Large intestine (tissue), 3 donors: ENCODE data around the gene LYRM9. TPM values are rescaled to one million over a fixed set of nuclear protein-coding genes. Genes with fewer than 3 reads are reported as not detected.
"Not testable (repeated sequence)": the region's sequence is repeated elsewhere in the genome, so short reads cannot be mapped to it uniquely, and the experiment has no call there.

Source experiments
- DNase-seq, 2 donors: peaks; one replicate each; pipeline versions ENCODE4 v3.0.0 to v3.0.0-alpha.2; 2013
- H3K27ac ChIP-seq: one replicate; pipeline ENCODE4 v1.5.1; 2013; ENCODE audit warnings: low read length
- H3K27me3 ChIP-seq: 2 replicates; pipeline ENCODE4 v1.6.1; 2013; ENCODE audit warnings: low read length; ENCODE audit not compliant: control insufficient read depth, insufficient read depth
- H3K36me3 ChIP-seq: 2 replicates; pipeline ENCODE4 v1.6.1; 2013; ENCODE audit warnings: low read length; ENCODE audit not compliant: control insufficient read depth, insufficient read depth
- H3K4me1 ChIP-seq: one replicate; pipeline ENCODE4 v1.6.1; 2013; ENCODE audit warnings: low read length; ENCODE audit not compliant: control insufficient read depth, insufficient read depth
- H3K4me3 ChIP-seq: one replicate; pipeline ENCODE4 v1.5.1; 2013; ENCODE audit warnings: low read length
- H3K9me3 ChIP-seq: one replicate; pipeline ENCODE4 v1.6.1; 2013; ENCODE audit warnings: mild to moderate bottlenecking, low read depth, low read length, moderate library complexity; ENCODE audit not compliant: control insufficient read depth
- WGBS: methylation state at CpG from one replicate; pipeline ENCODE4 v1.1.5; 2013; ENCODE audit warnings: low lambda C conversion rate; ENCODE audit not compliant: insufficient coverage; 5-methylcytosine and 5-hydroxymethylcytosine counted together
- polyA plus RNA-seq: library from polyadenylated mRNA; unstranded; fragments of 120-200 nt; gene quantifications from one replicate; pipeline ENCODE4 v1.2.1, GENCODE V29; 2013

Gene LYRM9
- polyA plus RNA-seq, 1 donor: 13.2 TPM

DNA sequence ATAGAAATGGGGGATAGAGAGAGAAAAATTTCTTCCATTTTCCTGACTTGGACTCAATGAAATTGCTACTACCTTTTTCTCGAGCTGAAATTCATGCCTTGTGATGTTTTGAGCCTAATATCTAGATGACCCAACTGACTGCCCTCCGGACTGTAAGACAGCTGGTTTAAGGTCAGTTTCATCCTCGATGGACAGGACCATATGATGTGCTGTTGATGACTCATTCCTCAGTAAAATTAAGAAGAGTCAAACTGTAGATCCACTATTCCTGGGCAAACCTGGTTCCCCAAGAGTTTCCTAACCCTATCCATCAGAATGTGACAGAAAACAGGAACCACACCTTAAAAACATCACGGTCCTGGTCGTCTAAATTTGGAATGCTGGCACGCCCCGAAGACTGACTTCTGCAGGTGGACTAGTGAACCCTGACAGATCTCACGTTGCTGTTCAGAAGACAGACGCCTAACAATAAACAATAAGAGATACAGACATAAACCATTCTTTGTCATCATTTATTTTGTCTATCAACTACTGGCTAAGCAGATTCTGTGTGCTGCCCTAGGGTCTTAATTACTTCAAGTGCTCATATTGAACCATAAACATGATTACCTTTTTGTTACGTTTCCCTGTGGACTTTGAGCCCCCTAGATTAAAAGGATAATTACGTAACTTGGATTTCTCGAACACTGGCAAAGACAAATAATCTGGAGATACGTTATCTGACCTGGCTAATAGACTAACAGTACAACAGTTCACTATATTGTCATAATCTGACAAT lies 47.7 kb downstream of the LYRM9 start:
- Histone ChIP-seq H3K36me3 (no peaks in the 10 kb centered on the region), H3K4me1 (peaks cover 26% of the 10 kb centered on the region), H3K27ac (peak overlapping the region; percentile 78), H3K4me3 (no peak overlapping the region), H3K9me3 (peaks cover 5% of the 10 kb centered on the region), H3K27me3 (no peaks in the 10 kb centered on the region)
- 20% methylated on average over 4 of the region's 13 CpGs for WGBS
- peak; percentile 83 to 95 for DNase-seq

DNA sequence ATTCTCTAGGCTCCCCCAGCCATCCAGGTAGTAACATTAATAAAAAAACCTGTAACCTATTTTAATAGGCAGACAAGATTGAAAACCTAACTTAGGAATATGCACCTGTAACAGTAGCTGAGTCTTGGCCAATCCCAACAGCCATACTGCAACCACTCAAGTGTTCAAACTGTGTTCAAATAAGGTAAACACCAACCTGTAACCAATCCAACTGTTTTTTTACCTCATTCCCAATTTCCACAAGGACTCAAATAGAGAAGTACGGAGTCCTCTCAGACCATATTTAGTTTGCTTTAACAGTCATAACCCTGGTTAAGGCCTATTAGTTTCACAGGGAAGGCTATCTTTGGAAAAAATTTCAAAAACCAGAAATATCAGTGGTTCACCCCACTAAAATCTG lies 52.5 kb downstream of the LYRM9 start:
- no peaks in the 10 kb centered on the region for H3K27me3 ChIP-seq
- no peak overlapping the region for H3K4me3 ChIP-seq
- WGBS: 100% methylated on average over 1 of the region's 1 CpG
- H3K27ac ChIP-seq: no peak overlapping the region
- peaks cover 9% of the 10 kb centered on the region for H3K4me1 ChIP-seq
- DNase-seq: no peak
- no peaks in the 10 kb centered on the region for H3K36me3 ChIP-seq
- no peaks in the 10 kb centered on the region for H3K9me3 ChIP-seq

DNA sequence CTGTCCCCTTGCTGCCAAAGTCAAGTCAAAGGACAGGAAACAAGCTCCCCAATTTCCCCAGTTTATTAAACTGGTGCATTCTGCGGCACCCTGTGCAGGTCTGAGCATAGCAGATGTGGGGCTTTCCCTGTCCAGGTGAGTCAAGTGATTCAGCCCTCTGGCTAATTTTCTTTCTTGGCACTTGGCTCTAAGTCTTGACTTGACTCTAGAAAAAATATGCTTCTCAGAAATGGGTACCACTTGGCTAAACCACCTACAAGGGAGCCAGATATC lies 52.8 kb downstream of the LYRM9 start:
- H3K36me3 ChIP-seq, H3K27me3 ChIP-seq, H3K27ac ChIP-seq, DNase-seq, H3K9me3 ChIP-seq, H3K4me1 ChIP-seq, H3K4me3 ChIP-seq: not testable (repeated sequence)
- WGBS: no CpG with 5 or more reads among the region's 1 CpG

DNA sequence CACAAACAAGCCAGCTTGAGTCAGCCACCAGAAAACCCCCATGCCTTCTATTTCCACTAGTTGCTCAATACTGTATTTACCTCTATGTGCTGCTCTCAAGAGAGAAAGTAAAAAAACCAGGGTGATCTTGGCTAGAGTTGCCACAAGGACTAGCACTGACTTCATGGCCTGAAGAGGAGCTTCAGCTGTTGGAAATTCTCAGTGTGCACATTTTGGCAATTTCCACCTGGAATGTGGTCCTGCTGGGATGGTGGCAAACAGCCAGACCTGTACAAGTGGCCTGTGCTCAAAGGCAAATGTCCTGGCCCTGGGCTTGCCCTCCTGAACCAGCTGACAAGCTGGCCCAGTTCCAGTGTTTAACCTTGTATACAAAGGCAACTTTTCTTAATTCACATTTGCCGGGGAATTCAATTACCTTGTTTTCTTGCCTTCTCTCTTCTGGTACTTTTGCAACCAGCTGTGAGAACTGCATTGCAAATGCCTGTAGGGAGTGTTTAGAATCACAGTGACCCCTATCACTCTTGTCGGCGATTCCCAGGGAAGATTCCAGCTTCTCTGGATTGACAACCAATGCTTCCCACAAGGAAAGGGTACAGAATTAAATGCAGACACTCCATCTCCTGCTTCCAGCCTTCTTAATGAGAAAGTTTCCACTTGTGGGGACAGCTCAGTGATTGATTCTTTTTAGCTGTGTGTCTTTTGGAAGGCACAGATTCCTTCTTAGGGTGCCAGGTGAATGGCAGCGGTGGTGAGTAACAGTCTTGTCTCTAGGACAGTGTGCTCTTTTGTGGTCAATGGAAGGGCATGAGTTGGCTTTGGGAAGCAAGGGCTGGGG lies 53.4 kb downstream of the LYRM9 start:
- H3K9me3 ChIP-seq, DNase-seq, H3K4me3 ChIP-seq, H3K4me1 ChIP-seq, H3K27ac ChIP-seq, H3K36me3 ChIP-seq, H3K27me3 ChIP-seq: not testable (repeated sequence)
- no CpG with 5 or more reads among the region's 4 CpGs for WGBS

DNA sequence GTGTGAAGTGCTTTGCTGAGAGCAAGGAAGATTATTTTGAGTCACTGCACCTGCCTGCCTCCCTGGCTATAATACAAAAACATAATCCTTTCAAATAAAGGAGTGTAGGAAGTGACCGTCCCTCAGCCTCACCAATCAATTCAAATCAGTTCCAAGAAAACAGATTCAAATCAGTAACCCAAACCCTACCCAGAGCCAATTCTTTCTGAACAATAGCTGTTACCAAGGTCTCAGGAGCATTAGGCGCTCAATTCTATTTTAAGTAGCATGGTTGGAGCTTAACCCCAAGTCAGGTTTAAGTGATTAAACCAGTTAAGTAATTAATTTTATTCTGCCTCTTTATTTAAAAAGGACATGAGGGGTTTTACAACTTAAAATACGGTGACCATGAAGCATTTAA lies 54.6 kb downstream of the LYRM9 start:
- H3K4me3 ChIP-seq, H3K27ac ChIP-seq, H3K27me3 ChIP-seq, H3K4me1 ChIP-seq, H3K9me3 ChIP-seq, H3K36me3 ChIP-seq, DNase-seq: not testable (repeated sequence)
- WGBS: no CpG with 5 or more reads among the region's 3 CpGs

DNA sequence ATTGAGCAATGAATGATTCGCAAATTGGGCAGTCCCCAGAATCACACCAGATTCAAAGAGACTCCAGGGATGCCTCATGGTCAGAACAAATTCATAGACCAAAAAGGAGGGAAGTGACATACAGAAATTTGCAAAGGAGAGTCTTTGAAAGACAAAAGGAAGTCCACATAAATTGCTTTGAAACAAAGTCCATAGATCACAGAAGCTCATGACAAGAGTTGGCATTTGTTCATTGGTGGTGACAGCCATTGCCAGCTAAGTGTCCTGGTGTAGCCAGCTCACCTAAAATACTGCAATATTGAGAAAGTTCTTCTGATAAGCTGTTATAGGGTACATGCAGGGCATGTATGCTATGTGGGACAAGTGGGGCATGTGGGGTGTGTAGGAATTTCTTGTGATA lies 55.4 kb downstream of the LYRM9 start:
- no CpG with 5 or more reads among the region's 1 CpG for WGBS
- H3K9me3 ChIP-seq, H3K4me3 ChIP-seq, H3K4me1 ChIP-seq, H3K36me3 ChIP-seq, H3K27ac ChIP-seq, H3K27me3 ChIP-seq: not testable (repeated sequence)
- DNase-seq: peak; percentile 23 to 69

DNA sequence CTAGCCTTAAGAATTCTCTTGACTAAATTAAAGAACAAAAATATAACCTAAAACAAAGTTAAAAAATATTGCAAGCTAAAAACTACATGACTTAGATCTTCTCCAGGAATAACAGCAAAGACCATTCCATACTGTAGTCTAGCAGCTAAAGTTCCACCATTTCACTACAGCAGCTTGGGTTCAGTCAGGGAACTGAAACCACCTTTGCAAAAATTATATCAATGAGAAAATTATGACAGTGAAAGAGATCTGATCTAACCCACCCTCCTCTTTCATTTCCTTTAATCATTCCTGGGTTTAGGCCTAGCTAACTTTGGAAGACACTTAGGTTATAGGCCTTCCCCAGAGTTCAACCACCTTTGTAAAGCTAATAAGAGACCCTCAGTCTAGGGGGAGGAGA lies 56.5 kb downstream of the LYRM9 start:
- Histone ChIP-seq H3K36me3 (no peaks in the 10 kb centered on the region), H3K27ac (no peak overlapping the region), H3K4me3 (no peak overlapping the region), H3K27me3 (no peaks in the 10 kb centered on the region), H3K4me1 (no peaks in the 10 kb centered on the region), H3K9me3 (no peaks in the 10 kb centered on the region)
- DNase-seq: no peak

DNA sequence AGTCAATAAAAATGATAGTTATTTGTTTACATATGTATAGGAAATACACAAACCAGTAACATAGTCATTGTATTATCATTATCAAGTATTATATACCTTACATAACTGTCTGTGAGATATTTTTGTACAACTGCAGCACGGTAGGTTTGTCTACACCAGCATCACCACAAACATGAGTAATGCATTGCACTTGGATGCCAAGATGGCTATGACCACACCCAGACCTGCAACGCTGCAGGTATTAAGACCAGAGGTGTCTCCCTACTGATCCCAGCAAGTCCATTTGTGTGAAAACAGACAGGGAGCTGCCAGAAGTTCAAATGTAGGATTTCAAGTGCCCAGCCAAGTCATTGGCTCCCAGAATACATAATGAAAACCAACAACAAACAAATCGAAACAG lies 58.6 kb downstream of the LYRM9 start:
- Histone ChIP-seq H3K36me3 (no peaks in the 10 kb centered on the region), H3K27ac (no peak overlapping the region), H3K27me3 (no peaks in the 10 kb centered on the region), H3K4me3 (no peak overlapping the region), H3K9me3 (no peaks in the 10 kb centered on the region), H3K4me1 (peaks cover 2% of the 10 kb centered on the region)
- no peak for DNase-seq
- no CpG with 5 or more reads among the region's 3 CpGs for WGBS

DNA sequence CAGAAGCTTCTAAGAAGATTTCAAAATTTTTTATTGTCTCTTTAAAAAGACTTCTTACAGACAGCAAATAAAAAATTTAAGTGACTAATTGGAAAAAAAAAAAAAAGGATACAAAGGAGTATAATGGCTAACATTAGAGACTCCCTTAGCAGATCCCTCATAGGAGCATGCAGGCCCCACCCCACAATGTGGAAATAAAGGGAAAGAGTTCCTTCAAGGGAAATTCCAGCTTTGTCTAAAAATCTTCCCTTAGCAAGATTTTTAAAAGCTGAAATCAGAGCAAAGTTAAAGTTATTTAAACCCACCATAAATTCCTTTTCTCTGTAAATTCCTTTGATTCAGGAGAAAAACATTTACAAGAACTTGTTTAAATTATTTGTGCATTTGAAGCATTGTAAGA lies 60.3 kb downstream of the LYRM9 start:
- DNase-seq: no peak
- Histone ChIP-seq H3K27ac (no peak overlapping the region), H3K4me3 (no peak overlapping the region), H3K4me1 (peaks cover 2% of the 10 kb centered on the region), H3K27me3 (no peaks in the 10 kb centered on the region), H3K9me3 (no peaks in the 10 kb centered on the region), H3K36me3 (no peaks in the 10 kb centered on the region)

DNA sequence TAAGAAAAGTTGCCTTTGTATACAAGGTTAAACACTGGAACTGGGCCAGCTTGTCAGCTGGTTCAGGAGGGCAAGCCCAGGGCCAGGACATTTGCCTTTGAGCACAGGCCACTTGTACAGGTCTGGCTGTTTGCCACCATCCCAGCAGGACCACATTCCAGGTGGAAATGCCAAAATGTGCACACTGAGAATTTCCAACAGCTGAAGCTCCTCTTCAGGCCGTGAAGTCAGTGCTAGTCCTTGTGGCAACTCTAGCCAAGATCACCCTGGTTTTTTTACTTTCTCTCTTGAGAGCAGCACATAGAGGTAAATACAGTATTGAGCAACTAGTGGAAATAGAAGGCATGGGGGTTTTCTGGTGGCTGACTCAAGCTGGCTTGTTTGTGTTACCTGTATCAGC lies 63.3 kb downstream of the LYRM9 start:
- not testable (repeated sequence) for H3K27ac ChIP-seq, H3K4me3 ChIP-seq, H3K36me3 ChIP-seq, H3K9me3 ChIP-seq, H3K27me3 ChIP-seq, H3K4me1 ChIP-seq
- no CpG with 5 or more reads among the region's 1 CpG for WGBS
- peak in 1 of 2 donors; percentile 58 for DNase-seq

DNA sequence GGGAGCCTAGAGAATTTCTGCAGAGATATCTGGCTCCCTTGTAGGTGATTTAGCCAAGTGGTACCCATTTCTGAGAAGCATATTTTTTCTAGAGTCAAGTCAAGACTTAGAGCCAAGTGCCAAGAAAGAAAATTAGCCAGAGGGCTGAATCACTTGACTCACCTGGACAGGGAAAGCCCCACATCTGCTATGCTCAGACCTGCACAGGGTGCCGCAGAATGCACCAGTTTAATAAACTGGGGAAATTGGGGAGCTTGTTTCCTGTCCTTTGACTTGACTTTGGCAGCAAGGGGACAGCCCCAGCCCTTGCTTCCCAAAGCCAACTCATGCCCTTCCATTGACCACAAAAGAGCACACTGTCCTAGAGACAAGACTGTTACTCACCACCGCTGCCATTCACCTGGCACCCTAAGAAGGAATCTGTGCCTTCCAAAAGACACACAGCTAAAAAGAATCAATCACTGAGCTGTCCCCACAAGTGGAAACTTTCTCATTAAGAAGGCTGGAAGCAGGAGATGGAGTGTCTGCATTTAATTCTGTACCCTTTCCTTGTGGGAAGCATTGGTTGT lies 63.9 kb downstream of the LYRM9 start:
- H3K4me1 ChIP-seq, H3K9me3 ChIP-seq, H3K36me3 ChIP-seq, H3K27me3 ChIP-seq, H3K27ac ChIP-seq, H3K4me3 ChIP-seq, DNase-seq: not testable (repeated sequence)
- WGBS: no CpG with 5 or more reads among the region's 2 CpGs
